ENCODE results near the gene HCST.
"Not testable (repeated sequence)": the region's sequence is repeated elsewhere in the genome, so short reads cannot be mapped to it uniquely, and the experiment has no call there.

The HCST gene

DNA sequence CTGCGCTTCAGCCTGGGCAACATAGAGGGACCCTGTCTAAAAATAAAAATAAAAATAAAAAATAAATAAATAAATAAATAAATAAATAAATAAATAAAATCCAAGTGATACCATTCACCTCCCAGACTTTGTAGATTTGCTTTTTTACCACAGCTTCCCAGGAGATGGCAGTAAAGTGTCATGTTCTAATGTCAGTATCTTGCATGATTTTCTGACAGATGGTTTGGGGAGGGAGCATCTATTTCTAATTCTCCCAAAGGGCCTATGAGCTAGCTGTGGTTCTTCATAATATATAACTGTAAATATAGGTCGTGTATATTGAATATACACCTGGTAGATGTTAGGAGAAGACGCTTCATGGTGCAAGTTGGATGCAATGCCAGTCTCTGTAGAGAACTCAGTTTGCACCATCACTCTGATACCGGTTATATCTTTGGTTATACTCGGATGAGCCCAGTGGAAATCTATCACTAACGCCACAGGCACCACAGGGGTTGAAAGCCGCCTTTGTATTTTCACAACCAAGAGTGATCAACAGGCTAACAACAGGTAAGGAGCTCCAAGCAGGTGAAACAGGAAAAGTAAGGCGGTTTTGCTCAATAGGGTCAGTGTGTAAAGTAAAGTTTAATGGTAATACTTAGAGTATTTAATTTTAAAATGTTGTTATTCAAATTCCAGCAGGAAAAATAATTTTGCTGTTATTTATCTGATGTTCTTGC is 20.1 kb upstream of the HCST start:
- peak; percentile 74 for DNase-seq

DNA sequence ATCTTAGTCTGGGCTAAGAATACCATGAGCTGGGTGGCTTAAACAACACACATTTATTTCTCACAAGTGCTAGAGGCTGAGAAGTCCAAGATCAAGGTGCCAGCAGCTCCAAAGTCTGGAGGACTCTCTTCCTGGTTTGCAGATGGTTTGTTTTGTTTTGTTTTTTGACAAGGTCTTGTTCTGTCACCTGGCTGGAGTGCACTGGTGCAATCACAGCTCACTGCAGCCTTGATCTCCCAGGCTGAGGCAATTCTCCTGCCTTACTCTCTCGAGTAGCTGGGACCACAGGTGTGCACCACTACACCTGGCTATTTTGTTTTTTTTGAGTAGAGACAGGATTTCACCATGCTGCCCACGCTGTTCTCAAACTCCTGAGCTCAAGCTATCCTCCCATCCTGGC is 18.4 kb upstream of the HCST start:
- no peak for DNase-seq

DNA sequence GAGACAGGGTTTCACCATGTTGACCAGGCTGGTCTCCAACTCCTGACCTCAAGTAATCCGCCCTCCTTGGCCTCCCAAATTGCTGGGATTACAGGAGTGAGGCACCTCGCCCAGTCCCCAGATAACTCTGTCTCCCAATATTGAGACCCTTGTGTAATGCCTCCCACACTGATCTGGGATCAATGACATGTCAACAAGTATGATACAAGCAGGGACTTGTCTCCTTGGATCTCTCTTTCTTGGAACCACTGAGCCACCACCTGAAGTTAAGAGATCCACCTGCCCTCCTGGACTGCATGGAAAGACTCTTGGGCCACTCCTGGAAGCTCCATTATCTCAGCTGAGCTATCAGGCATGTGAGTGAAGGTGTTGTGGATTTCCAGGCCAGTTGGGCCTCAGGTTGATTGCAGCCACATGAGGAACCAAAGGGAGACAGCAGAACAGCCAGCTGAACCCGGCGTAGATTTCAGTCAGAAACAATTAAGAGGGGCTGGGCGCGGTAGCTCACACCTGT is 17.0 kb upstream of the HCST start:
- DNase-seq: no peak

DNA sequence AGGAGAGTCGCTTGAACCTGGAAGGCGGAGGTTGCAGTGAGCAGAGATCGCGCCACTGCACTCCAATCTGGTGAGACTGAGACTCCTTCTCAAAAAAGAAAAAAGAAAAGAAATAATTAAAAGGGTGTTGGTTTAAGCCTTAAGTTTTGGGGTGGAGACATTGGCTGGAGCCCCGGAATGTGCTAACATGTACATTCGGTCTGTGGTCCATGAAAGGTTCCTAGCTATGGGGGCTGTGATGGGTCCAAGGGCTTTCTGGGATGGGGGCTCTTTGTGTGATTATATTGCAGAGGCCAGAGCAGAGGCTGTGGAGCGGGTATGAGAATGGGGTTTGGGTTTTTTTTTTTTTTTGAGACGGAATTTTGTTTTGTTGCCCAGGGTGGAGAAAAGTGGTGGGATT is 16.4 kb upstream of the HCST start:
- no peak for DNase-seq

DNA sequence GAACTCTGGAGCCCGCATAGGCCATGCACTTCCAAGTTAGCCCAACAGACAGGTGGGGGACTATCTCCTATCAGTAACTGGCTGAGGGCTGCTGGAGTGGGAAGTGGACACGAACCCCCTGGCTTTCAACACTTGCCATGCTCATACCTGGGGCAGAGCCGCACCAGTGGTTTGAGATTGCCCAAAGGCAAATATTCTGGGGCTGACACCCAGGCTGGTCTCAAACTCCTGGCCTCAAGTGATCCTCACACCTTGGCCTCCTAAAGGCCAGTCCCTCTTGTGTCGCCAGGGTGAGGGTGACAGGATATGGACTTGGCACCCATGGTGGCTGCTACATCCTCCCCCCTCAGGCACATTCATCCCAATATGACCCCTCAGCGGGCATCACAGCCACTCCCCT is 15.1 kb upstream of the HCST start:
- no peak for DNase-seq

DNA sequence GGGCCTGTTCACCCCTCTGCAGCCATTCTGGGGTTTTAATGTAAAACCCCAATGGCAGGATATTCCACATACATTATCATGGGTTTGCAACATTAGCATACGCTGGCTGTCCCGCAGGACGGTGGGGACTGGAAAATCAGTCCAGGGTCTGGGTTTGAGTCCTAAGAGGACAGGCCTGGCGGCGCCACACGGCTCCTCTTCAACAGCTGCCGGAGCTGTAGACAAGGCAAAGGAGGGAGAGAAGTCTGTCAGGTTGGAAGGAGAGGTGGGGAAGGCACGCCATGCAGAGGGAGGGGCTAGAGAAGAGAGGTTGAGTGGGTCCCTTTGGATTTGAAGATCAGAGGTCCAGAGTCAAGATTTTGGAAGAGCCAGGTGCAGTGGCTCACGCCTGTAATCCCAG is 13.9 kb upstream of the HCST start:
- no peak for DNase-seq

DNA sequence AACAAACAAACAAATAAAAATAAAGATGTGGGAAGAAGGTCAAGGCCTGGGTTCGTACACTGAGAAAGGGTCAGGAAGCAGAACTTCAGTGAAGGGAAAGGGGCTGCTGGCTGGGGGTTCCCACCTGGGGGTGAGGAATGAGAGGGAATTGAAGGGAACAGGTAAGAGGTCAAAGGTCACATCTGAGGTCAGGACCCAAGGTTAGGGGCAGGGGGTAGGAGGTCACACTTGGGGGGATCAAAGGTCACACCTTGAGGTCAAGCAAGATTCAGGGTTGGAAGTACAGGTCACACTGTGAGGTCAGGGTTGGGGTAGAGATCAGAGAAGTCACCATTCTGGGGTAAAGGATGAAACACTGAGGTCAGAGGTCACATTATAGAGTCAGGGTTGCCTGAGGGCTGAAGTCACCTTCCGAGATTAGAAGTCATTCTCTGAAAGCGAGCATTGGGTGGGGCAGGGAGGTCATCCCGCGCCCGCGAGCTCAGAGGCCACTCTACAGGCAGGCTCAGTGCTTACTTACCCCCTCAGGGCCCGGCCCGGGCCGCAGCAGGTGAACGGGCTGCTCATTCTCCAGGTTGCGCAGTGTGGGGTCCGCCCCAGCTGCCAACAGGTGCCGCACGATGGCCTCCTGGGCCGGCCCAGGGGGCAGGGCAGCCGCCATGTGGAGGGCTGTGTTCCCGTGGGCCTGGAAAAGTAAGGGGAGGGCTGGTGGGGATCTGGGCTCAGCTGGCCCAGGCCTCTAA is 12.8 kb upstream of the HCST start:
- DNase-seq: no peak

DNA sequence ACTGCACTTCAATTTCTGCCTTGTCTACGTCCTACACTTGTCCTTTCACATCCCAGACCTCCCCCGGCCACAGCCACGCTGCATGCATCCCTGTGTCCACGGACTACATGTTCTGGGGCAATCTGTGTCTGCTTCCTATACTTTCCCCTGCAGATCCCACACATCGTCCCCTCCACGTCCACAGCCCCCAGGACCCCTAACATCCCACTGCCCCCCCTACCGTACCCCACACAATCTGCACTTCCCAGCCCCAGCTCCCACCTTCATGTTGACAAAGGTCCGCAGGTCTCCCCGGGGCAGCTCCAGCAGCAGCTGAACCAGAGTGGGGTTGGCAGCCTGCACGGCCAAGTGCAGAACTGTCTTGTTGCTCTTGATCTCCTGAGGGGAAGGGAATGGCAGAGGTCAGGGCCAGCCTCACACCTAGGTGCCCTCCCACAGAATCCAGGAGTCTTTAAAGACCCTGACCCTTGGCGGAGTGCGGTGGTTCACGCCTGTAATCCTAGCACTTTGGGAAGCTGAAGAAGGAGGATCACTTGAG is 12.1 kb upstream of the HCST start:
- DNase-seq: no peak

DNA sequence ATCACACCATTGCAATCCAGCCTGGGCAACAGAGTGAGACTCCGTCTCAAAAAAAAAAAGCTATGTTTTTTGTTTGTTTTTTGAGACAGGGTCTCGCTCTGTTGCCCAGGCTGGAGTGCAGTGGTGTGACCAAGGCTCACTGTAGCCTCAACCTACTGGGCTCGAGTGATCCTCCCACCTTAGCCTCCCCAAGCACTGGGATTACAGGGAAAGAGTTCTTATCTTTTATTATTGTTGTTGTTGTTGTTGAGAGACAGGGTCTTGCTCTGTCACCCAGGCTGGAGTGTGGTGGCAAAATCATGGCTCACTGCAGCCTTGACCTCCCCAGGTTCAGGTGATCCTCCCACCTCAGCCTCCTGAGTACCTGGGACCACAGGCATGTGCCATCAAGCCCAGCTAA is 10.5 kb upstream of the HCST start:
- DNase-seq: not testable (repeated sequence)

DNA sequence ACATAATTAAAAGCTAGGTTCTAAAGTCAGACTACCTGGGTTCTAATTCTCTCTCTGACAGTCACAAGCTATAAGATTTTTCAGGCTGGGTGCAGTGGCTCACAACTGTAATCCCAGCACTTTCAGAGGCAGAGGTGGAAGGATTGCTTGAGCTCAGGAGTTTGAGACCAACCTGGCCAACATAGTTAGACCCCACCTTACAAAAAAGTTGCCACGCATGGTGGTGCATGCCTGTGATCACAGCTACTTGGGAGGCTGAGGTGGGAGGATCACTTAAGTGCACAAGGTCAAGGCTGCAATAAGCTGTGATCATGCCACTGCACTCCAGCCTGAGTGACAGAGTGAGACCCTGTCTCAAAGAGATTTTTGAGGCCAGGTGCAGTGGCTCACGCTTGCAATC is 8.0 kb upstream of the HCST start:
- no peak for DNase-seq

DNA sequence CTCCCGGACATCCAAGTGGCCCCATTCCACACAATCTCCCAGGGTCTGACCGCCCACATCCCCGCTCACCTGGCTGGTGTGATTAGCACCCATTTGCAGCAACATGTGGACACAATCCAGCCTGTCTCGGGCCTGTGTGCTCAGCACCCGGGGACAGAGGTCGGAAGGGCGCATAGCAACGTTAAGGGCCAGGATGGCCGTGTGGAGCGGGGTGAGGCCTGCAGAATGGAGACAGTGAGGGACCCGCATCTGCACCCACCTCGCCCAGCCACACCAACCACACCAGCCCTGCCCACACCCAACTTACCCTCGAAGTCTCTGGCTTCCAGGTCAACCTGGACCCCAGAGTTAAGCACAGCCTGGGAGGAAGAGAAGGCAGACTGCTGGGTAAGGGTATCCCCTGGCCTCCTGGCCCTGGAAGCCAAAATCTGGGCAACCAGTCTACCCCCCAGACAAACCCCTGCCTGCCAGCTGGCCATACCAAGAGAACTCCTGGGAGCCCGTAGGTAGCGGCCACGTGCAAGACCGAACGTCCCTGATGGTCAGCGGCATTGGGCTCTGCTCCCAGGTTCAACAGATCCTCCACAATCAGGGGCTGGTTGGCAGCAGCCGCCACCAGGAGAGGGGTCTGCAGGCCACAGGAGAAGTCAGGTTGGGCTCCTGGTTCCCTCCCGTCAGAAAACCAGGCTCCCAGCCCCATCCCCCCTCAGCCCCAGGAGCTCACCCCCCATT is 6.3 kb upstream of the HCST start:
- no peak for DNase-seq

DNA sequence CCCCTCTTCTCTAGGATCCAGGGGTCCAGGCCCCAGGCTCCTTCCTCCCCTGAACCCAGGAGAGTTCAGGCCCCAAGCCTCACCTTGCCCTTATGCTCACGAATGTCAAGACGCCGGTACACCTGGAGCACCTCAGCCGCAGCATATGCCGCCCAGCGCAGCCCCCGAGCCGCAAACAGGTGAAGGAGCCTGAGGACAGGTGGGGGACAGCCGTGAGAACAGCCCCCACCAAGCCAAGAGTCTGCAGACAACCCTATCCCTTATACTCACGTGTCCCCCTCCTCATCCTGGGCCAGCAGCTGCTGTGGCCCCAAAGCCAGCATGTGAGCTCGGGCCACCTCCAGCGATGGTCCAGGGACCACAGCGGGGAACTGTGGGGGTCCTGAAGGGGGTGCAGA is 5.7 kb upstream of the HCST start:
- no peak for DNase-seq

DNA sequence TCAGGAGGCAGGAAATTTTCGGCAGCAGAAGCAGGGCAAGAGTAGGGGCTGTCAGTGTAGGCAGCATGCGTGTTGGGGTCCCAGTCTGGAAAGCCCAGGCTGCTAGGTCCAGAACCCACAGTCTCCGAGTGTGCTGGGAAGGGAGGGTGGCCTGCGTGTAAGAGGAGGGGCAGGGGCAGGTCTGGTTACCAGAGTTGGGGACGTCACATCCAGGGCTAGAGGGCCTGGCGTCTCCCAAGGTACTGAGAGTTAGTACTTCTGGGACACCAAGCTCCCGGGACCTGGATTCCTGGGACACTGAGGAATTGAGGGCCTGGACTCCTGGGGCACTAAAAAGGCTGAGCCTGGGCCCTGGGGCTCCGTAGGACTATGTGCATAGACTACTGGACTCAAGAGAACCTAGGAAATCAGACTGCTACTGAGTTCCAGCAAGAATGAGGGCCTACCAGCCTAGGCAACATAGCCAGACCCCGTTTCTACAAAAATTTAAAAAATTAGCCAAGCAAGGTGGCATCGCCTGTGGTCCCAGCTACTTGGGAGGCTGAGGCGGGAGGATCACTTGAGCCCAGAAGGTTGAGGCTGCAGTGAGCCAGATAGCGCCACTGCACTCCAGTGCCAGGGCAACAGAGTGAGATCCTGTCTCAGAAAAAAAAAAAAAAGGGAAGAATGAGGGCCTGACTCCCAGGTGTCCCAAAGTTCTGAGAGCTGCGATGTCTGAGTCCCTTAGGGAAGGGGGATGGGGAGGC is 4.5 kb upstream of the HCST start:
- DNase-seq: no peak

DNA sequence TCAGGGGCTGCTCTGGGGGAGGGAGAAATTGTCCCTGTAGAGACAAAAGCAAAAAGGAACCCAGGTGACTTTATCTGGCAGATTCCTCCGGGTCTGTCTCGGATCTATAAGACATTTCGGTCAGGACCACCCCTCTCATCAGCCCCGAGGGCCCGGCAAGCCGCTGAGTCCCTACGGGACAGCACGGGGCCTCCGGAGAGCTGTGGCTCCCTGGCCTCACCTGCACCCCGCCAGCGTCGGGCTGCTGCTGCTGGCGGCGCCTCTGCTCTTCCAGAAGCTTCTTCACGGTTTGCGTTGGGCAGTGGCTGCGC is 3.9 kb upstream of the HCST start:
- DNase-seq: no peak

DNA sequence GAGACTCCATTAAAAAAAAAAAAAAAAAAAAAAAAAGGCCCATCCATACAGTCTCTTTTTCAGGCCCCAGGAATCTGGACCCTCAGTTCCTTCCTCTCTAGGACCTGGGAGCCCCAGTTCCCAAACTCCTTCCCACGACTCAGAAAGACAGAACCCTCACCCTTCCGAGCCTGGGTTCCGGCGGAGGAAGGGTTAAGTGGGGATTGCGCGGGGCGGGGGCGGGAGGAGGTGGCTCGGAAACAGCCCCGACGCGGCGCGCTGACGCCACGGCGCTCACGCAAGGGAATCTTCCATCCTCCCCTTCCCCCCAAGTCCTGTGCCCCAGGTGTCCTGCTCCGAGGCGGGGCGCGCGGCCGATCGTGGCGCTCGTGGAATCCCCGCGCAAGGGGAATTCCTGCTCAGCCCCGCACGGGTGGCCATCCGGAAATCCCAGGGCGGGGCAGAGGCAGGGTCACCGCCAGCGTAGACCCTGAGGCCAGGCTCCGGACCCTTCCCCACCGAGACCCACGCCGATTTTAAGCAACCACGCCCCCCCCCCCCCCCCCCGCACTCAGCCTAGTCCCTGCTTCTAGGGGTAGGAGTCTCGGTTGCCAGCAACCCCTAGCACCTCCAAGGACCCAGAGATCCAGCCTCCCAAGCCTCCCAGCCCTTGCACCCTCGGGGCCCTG is 2.6 kb upstream of the HCST start:
- DNase-seq: peak; percentile 41

DNA sequence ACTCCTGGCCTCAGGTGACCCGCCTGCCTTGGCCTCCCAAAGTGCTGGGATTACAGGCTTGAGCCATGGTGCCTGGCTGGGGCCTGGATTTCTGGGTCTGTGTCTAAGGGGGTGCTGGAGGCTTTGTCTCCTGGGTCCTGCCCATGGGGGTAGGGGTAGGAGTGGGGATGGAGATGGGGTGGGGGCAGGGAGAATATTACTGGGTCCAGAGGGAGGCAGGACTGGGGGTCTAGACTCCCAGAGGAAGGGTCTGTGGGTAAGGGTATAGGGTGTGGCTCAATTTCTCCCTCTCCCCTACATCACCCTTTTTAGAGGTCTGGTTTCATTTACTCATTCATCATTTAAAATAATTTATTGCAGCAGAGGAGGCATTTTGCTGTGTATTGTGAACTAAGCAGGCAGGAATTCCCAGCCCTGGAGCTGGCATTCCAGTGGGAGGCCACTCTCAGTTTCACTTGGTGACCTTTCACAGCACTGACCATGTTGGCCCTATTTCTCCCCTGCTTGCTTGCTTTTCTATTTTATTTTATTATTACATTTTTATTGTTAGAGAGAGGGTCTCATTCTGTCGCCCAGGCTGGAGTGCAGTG is 1.2 kb upstream of the HCST start:
- DNase-seq: no peak

DNA sequence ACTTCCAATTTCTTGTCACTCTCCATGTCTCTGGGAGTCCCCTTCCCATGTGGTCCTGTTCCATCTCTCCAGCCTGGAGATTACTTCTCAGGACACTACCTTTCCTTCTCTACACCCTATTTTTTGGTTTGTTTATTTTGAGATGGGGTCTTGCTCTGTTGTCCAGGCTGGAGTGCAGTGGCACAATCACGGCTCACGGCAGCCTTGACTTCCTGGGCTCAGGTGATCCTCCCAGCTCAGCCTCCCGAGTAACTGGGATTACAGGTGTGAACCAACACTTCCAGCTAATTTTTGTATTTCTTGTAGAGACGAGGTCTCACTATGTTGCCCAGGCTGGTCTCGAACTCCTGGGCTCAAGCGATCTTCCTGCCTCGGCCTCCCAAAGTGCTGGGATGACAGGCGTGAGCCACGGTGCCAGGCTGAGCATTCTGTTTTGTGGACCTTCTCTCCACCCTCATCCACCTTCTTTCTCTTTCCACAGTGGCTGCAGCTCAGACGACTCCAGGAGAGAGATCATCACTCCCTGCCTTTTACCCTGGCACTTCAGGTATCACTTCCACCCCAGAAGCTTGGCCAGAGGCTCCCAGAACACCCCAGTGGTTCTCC is 644 bp downstream of the HCST start:
- DNase-seq: no peak

DNA sequence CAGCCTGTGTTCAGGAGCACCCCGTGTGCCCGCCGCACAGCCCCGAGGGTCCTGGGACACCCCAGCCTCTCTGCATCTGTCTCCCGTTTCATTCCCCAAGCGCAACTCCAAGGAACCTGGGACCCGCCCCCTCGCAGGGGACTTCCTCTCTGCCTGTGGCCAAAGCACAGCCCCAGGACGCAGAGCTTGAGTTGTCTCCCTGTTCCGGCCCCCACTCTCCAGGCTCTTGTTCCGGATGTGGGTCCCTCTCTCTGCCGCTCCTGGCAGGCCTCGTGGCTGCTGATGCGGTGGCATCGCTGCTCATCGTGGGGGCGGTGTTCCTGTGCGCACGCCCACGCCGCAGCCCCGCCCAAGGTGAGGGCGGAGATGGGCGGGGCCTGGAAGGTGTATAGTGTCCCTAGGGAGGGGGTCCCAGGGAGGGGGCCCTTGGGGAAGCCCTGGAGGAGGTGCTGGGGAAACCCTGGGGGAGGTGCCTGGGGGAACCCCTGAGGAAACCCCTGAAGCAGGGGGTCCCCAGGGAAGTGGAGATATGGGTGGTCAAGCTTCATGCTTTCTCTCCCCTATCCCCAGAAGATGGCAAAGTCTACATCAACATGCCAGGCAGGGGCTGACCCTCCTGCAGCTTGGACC is 1.3 kb downstream of the HCST start:
- no peak for DNase-seq

DNA sequence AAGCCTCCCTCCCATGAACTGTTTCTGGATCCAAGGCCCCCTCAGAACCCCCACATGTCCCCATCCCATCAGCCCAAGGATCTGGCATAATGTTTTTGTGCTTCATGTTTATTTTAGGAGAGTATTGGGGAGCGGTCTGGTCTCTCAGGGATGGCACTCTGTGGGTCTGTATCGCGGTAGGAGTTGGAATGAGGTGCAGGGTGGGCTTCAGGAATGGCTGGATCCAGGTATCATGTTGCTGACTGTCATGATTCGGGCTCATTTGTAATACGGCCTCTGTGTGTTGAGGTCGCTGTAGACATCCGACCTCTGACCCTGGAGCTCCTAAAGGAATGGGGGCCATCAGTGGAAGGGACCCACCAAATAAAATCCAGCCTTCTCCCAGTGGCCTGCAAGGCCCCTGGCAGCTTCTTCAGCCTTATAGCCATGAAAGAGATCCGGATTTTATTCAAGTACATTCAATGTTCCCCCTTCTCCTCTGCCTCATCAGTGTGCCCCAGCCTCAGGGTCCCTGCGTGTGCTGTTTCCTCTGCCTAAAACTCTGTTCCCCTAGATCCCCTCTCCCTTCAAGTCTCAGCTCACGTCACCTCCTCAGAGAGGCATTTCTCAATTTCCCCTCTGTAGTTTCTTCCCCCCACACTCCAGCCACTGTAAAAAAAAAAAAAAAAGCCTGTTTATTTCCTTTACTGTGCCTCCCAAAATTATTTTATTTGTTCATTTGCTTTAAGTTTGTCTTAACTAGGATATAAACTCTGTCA is 2.2 kb downstream of the HCST start:
- DNase-seq: no peak

DNA sequence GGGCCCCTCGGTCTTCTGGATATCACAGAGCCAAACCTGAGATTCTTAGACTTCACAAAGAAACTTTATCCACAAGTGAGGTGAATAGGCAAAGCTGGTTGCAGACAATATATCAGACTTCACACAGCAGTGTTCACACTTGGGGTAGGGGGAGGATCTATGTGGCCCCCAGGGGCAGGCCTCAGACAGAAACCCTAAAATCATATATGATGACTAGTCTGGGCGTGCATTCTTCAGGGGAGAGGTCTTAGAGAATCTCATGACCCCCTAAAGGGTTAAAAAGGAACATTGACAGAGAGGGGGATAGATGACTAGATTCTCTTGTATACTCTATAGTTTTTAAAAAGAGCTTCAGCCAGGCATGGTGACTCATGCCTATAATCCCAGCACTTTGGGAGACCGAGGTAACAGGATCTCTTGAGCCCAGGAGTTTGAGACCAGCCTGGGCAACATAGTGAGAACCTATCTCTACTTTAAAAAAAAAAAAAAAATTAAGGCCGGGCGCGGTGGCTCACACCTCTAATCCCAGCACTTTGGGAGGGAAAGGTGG is 2.9 kb downstream of the HCST start:
- no peak for DNase-seq

Measured in NCI-H748 treated with DMSO at 0.1 percent for 48 hours (cell line).